Colonic mucosa (tissue), 4 donors: ENCODE measurements around the gene SLC39A13. TPM values are rescaled to one million over a fixed set of nuclear protein-coding genes. Genes with fewer than 3 reads are reported as not detected.
A peak's percentile ranks its signal among the peaks of the same experiment; 100 is the strongest.

ENCODE experiments used
- DNase-seq: peaks from one replicate; pipeline ENCODE4 v3.0.0-alpha.2; 2020
- H3K27ac ChIP-seq: fragments of 200-600 bp; one replicate; pipeline ENCODE4 v1.8.0; 2021
- H3K27me3 ChIP-seq: fragments of 200-600 bp; one replicate; pipeline ENCODE4 v1.8.0; 2021
- H3K36me3 ChIP-seq: fragments of 200-600 bp; one replicate; pipeline ENCODE4 v1.8.0; 2021
- H3K4me1 ChIP-seq: fragments of 200-600 bp; one replicate; pipeline ENCODE4 v1.8.0; 2021; ENCODE audit warnings: mild to moderate bottlenecking
- H3K4me3 ChIP-seq: fragments of 200-600 bp; one replicate; pipeline ENCODE4 v1.8.0; 2021
- H3K9ac ChIP-seq, 2 donors: one replicate each; pipeline ENCODE4 v1.7.0; 2013; ENCODE audit warnings: control low read depth in 2 of 2, low read depth in 2 of 2, low read length in 2 of 2
- H3K9me3 ChIP-seq: fragments of 200-600 bp; one replicate; pipeline ENCODE4 v1.8.0; 2021
- intact Hi-C: fragments of 100-400 bp; cut with DNase I; formaldehyde crosslinking; loops from one replicate; pipeline ENCODE4 v1.14.1; 2022
- total RNA-seq, 2 donors: library from RNA; stranded (reverse); fragmentation: NEBNext Ultra II Directional in 1 of 2; extraction: Animal tissue kit (Norgen Biotek cat#: 25700) in 1 of 2; gene quantifications; one replicate each; pipeline ENCODE4 v1.2.1, GENCODE V29; 2021
- TF ChIP-seq, protein P1 (sequence below): fragments of 200-600 bp; IDR thresholded peaks from one replicate; pipeline ENCODE4 v1.8.0; 2022; ENCODE audit warnings: antibody characterized with exemption, mild to moderate bottlenecking
- donor health status: healthy.
- donor health status: DM: no; HTN: no; CAD: no.
- donor health status: DM: no; HTN: no; CAD: no.

Gene SLC39A13
- total RNA-seq, 2 donors from 2014 or later, result 14.3 to 18.6 TPM

DNA sequence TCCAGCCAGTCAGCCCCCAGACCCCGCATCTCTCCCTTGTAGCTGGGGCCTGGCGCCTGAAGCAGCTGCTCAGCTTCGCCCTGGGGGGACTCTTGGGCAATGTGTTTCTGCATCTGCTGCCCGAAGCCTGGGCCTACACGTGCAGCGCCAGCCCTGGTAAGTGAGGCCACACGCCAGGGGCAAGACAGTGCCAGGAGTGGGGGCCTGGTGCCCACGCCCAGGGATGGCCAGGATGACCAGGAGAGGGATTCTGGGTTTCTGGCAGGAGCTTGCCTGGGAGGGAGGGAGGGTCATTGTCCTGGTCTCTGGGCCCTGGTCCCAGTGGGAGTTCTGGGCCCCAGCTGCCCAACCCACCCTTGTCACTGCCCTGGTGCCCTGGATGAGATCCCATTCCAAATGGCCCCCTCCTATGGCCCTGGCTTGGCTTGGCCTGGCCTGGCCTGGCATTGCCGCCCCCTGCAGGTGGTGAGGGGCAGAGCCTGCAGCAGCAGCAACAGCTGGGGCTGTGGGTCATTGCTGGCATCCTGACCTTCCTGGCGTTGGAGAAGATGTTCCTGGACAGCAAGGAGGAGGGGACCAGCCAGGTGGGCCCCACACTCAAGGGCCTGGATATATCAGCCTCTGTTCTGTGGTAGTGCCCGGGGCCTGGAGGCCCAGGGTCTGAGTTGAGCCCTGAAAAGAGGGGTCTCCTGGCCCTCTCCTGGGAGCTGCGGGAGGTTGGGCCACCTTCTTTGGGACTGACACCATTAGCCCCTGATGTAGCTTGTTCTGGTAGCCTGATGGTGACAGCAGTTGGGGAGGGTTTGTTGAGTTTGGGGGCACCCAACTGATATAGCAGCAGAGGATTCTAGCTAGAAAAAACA is 3.7 kb downstream of the SLC39A13 start:
- no peaks in the 10 kb centered on the region for H3K36me3 ChIP-seq
- no peaks in the 10 kb centered on the region for H3K9me3 ChIP-seq
- H3K4me3 ChIP-seq, result no peak overlapping the region
- H3K27me3 ChIP-seq, result no peaks in the 10 kb centered on the region
- peak; percentile 52 for DNase-seq
- H3K4me1 ChIP-seq, result no peaks in the 10 kb centered on the region
- TF ChIP-seq, protein P1, sequence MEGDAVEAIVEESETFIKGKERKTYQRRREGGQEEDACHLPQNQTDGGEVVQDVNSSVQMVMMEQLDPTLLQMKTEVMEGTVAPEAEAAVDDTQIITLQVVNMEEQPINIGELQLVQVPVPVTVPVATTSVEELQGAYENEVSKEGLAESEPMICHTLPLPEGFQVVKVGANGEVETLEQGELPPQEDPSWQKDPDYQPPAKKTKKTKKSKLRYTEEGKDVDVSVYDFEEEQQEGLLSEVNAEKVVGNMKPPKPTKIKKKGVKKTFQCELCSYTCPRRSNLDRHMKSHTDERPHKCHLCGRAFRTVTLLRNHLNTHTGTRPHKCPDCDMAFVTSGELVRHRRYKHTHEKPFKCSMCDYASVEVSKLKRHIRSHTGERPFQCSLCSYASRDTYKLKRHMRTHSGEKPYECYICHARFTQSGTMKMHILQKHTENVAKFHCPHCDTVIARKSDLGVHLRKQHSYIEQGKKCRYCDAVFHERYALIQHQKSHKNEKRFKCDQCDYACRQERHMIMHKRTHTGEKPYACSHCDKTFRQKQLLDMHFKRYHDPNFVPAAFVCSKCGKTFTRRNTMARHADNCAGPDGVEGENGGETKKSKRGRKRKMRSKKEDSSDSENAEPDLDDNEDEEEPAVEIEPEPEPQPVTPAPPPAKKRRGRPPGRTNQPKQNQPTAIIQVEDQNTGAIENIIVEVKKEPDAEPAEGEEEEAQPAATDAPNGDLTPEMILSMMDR, result peak; percentile 76
- peak overlapping the region in 1 of 2 donors; percentile 29 for H3K9ac ChIP-seq
- no peak overlapping the region for H3K27ac ChIP-seq
- intact Hi-C loops, result no loop called here

DNA sequence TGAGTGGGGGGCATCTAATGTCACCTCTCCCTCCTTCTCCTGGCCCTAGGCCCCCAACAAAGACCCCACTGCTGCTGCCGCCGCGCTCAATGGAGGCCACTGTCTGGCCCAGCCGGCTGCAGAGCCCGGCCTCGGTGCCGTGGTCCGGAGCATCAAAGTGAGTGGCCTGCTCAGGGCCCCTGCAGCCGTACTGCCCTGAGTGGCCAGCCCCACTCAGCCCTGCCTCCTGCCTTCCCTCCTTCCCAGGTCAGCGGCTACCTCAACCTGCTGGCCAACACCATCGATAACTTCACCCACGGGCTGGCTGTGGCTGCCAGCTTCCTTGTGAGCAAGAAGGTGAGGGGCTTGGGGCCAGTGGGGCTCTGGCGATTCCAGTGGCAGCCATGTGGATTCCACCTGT is 5.0 kb downstream of the SLC39A13 start:
- TF ChIP-seq, protein P1, result no peak
- no peaks in the 10 kb centered on the region for H3K9me3 ChIP-seq
- no peak overlapping the region for H3K9ac ChIP-seq
- intact Hi-C loops, result no loop called here
- H3K36me3 ChIP-seq, result no peaks in the 10 kb centered on the region
- H3K4me3 ChIP-seq, result no peak overlapping the region
- no peaks in the 10 kb centered on the region for H3K27me3 ChIP-seq
- no peaks in the 10 kb centered on the region for H3K4me1 ChIP-seq
- no peak overlapping the region for H3K27ac ChIP-seq
- DNase-seq, result no peak

GRCh38 chr11:47413908-47414684 is 5.7 kb downstream of the SLC39A13 start:
- no peak overlapping the region for H3K27ac ChIP-seq
- peaks cover 5% of the 10 kb centered on the region for H3K36me3 ChIP-seq
- no peak overlapping the region for H3K4me3 ChIP-seq
- TF ChIP-seq, protein P1, result no peak
- H3K4me1 ChIP-seq, result no peaks in the 10 kb centered on the region
- no peaks in the 10 kb centered on the region for H3K27me3 ChIP-seq
- no peaks in the 10 kb centered on the region for H3K9me3 ChIP-seq
- intact Hi-C loops, result no loop called here
- no peak overlapping the region for H3K9ac ChIP-seq
- no peak for DNase-seq

- intact Hi-C loops, result no loop called here
- H3K4me1 ChIP-seq, result no peaks in the 10 kb centered on the region
- H3K9ac ChIP-seq, result no peak overlapping the region
- TF ChIP-seq, protein P1, result no peak
- H3K4me3 ChIP-seq, result no peak overlapping the region
- H3K9me3 ChIP-seq, result no peaks in the 10 kb centered on the region
- H3K27me3 ChIP-seq, result no peaks in the 10 kb centered on the region
- no peak overlapping the region for H3K27ac ChIP-seq
- H3K36me3 ChIP-seq, result peaks cover 6% of the 10 kb centered on the region
- DNase-seq, result no peak
These were observed 6.3 kb downstream of the SLC39A13 start for GRCh38 chr11:47414685-47415070.

DNA sequence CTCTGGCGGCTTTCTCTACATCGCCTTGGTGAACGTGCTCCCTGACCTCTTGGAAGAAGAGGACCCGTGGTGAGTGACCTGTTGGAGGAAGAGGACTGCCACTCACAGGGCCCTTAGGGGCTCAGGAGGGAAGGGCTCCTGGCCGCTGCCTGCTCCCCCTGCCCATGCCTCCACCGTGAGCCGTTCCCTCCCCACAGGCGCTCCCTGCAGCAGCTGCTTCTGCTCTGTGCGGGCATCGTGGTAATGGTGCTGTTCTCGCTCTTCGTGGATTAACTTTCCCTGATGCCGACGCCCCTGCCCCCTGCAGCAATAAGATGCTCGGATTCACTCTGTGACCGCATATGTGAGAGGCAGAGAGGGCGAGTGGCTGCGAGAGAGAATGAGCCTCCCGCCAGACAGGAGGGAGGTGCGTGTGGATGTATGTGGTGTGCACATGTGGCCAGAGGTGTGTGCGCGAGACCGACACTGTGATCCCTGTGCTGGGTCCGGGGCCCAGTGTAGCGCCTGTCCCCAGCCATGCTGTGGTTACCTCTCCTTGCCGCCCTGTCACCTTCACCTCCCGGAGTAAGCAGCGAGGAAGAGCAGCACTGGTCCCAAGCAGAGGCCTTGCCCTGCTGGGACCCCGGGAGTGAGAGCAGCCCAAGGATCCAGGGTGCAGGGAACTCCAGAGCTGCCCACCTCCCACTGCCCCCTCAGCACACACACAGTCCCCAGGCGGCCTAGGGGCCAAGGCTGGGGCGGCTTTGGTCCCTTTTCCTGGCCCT is 6.9 kb downstream of the SLC39A13 start:
- Histone ChIP-seq H3K27me3 (no peaks in the 10 kb centered on the region), H3K4me1 (no peaks in the 10 kb centered on the region), H3K4me3 (no peak overlapping the region), H3K9ac (peak overlapping the region; percentile 16 to 42), H3K9me3 (no peaks in the 10 kb centered on the region), H3K27ac (peak overlapping the region; percentile 74), H3K36me3 (peaks cover 6% of the 10 kb centered on the region)
- DNase-seq, result no peak
- intact Hi-C loops, result no loop called here
- TF ChIP-seq, protein P1, result no peak
